Fibroblast of lung (primary cell): ENCODE results near the gene ARAP2.

Experiments
- EZH2 ChIP-seq: IDR thresholded peaks from 2 replicates; pipeline ENCODE4 v1.5.1; 2012; ENCODE audit warnings: low read length, control low read depth, mild to moderate bottlenecking; ENCODE audit errors: missing control alignments
- TF ChIP-seq, protein P1 (sequence below), 2 donors: IDR thresholded peaks in 1 of 2; conservative IDR thresholded peaks in 1 of 2; 1 replicate in 1 of 2; 2 replicates in 1 of 2; pipeline ENCODE4 v1.5.1; 2011 to 2012; ENCODE audit warnings: low read length in 2 of 2, control low read depth in 1 of 2, inconsistent platforms in 1 of 2, low read depth in 1 of 2, mild to moderate bottlenecking in 1 of 2

DNA sequence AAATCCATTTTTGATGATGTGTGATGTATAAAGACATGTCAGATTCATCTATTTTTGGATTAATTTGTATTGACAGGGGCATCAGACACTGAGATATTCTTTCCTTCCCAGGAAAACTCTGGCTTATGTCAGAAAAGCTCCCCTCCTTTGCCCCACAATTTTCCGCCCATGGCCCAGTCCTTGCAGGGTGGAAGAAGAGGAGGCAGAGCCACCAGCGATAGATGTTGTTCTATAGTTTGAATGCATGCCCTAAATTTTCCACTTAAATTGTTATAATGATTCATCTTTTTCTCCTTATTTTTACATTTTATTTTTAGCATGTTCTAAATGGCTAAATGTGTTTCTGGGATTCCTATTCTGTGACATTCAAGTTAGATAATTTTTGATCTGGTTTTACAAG is 149.3 kb downstream of the ARAP2 start:
- TF ChIP-seq, protein P1, sequence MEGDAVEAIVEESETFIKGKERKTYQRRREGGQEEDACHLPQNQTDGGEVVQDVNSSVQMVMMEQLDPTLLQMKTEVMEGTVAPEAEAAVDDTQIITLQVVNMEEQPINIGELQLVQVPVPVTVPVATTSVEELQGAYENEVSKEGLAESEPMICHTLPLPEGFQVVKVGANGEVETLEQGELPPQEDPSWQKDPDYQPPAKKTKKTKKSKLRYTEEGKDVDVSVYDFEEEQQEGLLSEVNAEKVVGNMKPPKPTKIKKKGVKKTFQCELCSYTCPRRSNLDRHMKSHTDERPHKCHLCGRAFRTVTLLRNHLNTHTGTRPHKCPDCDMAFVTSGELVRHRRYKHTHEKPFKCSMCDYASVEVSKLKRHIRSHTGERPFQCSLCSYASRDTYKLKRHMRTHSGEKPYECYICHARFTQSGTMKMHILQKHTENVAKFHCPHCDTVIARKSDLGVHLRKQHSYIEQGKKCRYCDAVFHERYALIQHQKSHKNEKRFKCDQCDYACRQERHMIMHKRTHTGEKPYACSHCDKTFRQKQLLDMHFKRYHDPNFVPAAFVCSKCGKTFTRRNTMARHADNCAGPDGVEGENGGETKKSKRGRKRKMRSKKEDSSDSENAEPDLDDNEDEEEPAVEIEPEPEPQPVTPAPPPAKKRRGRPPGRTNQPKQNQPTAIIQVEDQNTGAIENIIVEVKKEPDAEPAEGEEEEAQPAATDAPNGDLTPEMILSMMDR (conservative IDR thresholded peaks at IDR 0.05 in 1 of 2, IDR thresholded peaks at IDR 0.05 in 1 of 2; ENCODE audit: low read depth in 1 of 2, low read length in 2 of 2), result no peak
- TF ChIP-seq EZH2, result no peak
